Activated CD4-positive, alpha-beta memory T cell treated with anti-CD3 and anti-CD28 coated beads, Interleukin-2, amount 10 ng/mL, durations not matched to agents 7 days and 5 days (primary cell): ENCODE data around the gene DNAJB1. TPM values are rescaled to one million over a fixed set of nuclear protein-coding genes. Genes with fewer than 3 reads are reported as not detected.

Experiments
- CTCF ChIA-PET: fragments of 350-600 bp; sonication (Branson Sonifier 250); formaldehyde crosslinking; loops from one replicate; lab custom pipeline; 2021; ENCODE audit warnings: antibody characterized with exemption, inconsistent platforms; lab: Charles Lee
- POLR2A ChIA-PET: fragments of 350-600 bp; sonication (Branson Sonifier 250); formaldehyde crosslinking; loops from one replicate; lab custom pipeline; 2021; ENCODE audit warnings: antibody characterized with exemption; lab: Charles Lee
- DNase-seq: peaks from one replicate; pipeline ENCODE4 v3.0.0-alpha.2; 2020
- H3K27ac Mint-ChIP-seq: one replicate; pipeline ENCODE4 v1.8.0; 2021; ENCODE audit warnings: mild to moderate bottlenecking, mixed read lengths
- H3K27me3 Mint-ChIP-seq: one replicate; pipeline ENCODE4 v1.8.0; 2021; ENCODE audit warnings: mixed read lengths
- H3K36me3 Mint-ChIP-seq: one replicate; pipeline ENCODE4 v1.8.0; 2021; ENCODE audit warnings: low read depth, mixed read lengths
- H3K4me1 Mint-ChIP-seq: one replicate; pipeline ENCODE4 v1.8.0; 2021; ENCODE audit warnings: mixed read lengths
- H3K4me3 Mint-ChIP-seq: one replicate; pipeline ENCODE4 v1.8.0; 2021; ENCODE audit warnings: mild to moderate bottlenecking, mixed read lengths
- H3K9me3 Mint-ChIP-seq: one replicate; pipeline ENCODE4 v1.8.0; 2021; ENCODE audit warnings: mixed read lengths
- total RNA-seq, 2 experiments: library from RNA; stranded (reverse); gene quantifications; one replicate each; pipeline ENCODE4 v1.2.3, GENCODE V29; 2021

The DNAJB1 gene
- total RNA-seq, 2 experiments from 2014 or later, result 108 to 114 TPM

DNA sequence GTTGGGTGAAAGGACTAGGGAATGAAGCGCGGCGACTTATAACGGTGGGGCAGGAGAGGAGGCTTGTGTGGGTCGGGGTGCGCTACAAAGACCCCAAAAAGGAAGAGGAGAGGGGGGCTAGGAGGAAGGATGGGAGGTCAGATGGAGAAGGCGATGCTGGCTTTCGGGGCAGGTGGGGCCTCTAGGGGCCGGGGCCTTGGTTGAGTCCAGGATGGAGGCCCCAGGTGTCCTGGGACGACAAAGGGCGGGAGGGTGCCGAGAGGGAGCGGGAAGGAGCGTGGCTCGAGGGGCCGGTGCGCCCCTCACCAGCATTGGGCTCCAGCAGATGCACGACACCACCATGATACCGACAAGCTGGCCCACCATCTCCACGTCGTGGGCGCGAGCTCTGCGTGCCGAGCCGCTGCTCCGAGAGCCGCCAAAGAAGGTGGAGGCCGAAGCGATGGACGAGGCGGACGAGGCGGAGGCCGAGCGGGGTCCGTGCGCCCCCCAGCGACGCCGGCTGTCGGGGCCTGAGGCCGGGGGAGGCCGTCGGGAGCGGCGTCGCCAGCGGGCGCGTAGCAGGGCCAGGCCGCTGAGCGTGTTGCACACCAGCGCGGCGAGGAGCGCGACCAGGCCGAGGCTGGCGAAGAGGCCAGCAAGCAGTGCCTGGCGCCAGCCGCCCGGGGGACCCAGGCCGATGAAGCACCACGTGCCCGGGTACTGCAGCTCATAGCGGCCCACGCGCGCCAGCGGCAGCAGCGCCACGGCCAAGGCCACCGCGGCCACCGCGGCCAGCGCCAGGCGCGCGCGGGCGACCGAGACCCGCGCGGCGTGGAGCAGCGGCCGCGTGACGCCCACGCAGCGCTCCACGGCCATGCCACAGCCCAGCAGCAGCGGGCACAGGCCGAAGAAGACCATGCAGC, 44.9 kb downstream of the DNAJB1 start:
- no peak for DNase-seq
- Mint-ChIP-seq H3K4me1 (peaks cover 31% of the 10 kb centered on the region), H3K9me3 (no peaks in the 10 kb centered on the region), H3K4me3 (peak overlapping the region; percentile 24), H3K27me3 (peaks cover 15% of the 10 kb centered on the region), H3K27ac (no peak overlapping the region), H3K36me3 (peaks cover 16% of the 10 kb centered on the region)
- CTCF ChIA-PET, result interaction anchor here (0.8 to 1.8 kb wide), 10 partner anchors 7 to 337 kb away, joined by 3 to 8 read pairs (median 4); partner anchors contain the start of genes ASF1B and GIPC1
- POLR2A ChIA-PET, result interaction anchor here (0.6 to 1.0 kb wide), 2 partner anchors 39 to 342 kb away, joined by 3 read pairs; no protein-coding TSS in a partner anchor

DNA sequence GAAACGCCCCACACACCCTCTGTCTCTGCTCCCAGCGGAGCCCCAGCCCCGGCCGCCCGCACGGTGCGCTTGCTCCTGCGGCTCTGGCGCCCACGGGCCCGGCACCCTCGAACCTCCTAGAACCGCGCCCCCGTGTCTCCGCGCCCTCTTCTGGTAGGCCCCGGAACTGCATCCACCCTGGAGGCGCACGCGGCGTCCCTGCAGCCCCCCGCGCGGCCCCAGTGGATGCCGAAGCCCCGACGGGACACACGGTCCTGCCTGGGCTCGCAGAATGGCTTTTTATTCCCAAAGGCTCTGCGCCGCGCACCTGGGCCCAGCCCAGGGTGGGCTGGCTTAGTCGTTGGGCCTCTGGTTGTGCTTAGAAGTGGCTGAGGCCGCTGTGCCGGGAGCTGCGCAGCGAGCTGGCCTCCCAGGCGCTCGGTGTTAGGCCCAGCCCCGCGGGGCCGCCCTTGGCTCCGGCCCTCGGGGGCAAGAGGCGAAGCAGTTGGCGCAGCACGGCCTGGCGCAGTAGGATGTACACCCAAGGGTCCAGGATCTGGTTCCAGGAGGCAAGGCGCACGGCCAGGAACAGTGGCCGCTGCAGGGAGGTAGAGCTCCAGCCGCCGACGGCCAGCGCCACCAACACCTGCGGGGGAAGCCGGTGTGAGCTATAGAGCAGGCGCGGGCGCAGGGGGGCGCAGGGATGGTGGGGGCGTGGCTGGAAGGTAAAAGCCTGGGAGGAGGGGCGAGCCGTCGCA, 45.8 kb downstream of the DNAJB1 start:
- peaks cover 19% of the 10 kb centered on the region for H3K36me3 Mint-ChIP-seq
- H3K9me3 Mint-ChIP-seq, result no peaks in the 10 kb centered on the region
- no peak overlapping the region for H3K4me3 Mint-ChIP-seq
- no peak overlapping the region for H3K27ac Mint-ChIP-seq
- H3K27me3 Mint-ChIP-seq, result peaks cover 15% of the 10 kb centered on the region
- peaks cover 31% of the 10 kb centered on the region for H3K4me1 Mint-ChIP-seq
- ChIA-PET CTCF (interaction anchor here (0.8 to 1.8 kb wide), 11 partner anchors 8 to 336 kb away, joined by 3 to 8 read pairs (median 3); partner anchors contain the start of genes ASF1B and GIPC1), POLR2A (interaction anchor here (1.0 kb wide), 1 partner anchor 341 kb away, joined by 3 read pairs; no protein-coding TSS in a partner anchor)
- DNase-seq, result peak; percentile 81

DNA sequence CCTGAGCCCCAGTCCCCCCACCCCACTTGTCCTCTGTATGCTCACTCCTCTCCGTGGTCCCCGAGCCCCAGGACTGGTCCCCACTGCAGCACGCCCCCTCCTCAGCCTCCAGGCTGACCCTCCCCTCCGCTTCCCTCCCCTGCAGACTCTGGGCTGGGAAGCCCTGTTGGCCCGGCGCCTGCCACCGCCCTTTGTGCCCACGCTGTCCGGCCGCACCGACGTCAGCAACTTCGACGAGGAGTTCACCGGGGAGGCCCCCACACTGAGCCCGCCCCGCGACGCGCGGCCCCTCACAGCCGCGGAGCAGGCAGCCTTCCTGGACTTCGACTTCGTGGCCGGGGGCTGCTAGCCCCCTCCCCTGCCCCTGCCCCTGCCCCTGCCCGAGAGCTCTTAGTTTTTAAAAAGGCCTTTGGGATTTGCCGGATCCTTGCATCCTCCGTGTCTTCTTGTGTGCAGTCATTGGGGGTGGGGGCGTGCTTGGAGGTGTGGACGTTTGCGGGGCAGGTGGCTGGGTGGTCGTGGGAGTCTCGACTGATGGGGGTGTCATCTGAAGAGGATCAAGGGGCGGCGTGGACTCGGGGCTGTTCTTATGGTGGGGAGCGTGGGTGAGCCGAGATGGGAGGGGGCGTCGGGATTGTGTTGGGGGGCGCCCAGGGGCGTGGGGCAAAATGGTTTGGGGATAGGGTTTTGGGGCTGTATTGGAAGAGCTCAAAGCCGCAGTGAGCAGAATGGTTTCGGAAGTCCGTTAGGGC, 46.6 kb downstream of the DNAJB1 start:
- POLR2A ChIA-PET, result interaction anchor here (1.0 kb wide), 1 partner anchor 340 kb away, joined by 3 read pairs; no protein-coding TSS in a partner anchor
- Mint-ChIP-seq H3K27me3 (peaks cover 15% of the 10 kb centered on the region), H3K4me1 (peaks cover 28% of the 10 kb centered on the region), H3K36me3 (peaks cover 19% of the 10 kb centered on the region), H3K27ac (no peak overlapping the region), H3K4me3 (no peak overlapping the region), H3K9me3 (no peaks in the 10 kb centered on the region)
- CTCF ChIA-PET, result interaction anchor here (0.6 to 1.8 kb wide), 8 partner anchors 13 to 335 kb away, joined by 3 to 8 read pairs (median 4); partner anchors contain the start of gene ASF1B
- DNase-seq, result no peak

DNA sequence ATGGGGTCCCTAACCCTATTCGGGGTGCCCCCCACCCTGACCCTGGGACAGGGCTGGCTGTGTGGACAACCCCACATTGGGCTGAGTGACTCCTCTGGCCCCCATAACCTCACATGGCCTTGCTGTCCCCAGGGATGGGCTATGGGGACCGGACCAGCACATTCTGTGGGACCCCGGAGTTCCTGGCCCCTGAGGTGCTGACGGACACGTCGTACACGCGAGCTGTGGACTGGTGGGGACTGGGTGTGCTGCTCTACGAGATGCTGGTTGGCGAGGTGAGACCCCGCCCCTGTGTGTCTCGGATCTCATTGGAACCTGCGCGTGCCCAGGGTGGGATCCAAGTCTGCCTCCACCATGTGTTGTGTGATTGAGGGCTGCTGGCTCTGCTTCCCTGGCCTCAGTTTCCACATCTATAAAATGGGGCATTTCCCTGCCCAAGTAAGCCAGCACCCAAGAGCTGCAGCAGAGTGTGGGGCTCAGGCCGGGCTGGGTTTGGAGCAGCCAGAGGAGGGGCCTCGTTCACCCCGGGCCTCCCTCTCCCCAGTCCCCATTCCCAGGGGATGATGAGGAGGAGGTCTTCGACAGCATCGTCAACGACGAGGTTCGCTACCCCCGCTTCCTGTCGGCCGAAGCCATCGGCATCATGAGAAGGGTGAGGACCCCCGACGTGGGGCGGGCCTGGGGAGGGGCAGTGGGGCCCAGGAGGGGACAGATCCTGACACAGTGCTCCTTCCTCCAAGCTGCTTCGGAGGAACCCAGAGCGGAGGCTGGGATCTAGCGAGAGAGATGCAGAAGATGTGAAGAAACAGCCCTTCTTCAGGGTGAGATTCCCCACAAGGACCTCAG, 47.9 kb downstream of the DNAJB1 start:
- Mint-ChIP-seq H3K4me1 (peaks cover 15% of the 10 kb centered on the region), H3K4me3 (no peak overlapping the region), H3K27me3 (peaks cover 15% of the 10 kb centered on the region), H3K36me3 (peaks cover 23% of the 10 kb centered on the region), H3K27ac (no peak overlapping the region), H3K9me3 (no peaks in the 10 kb centered on the region)
- CTCF ChIA-PET, result interaction anchor here (1.1 kb wide), 1 partner anchor 17 kb away, joined by 3 read pairs; no protein-coding TSS in a partner anchor
- POLR2A ChIA-PET, result no interaction called here
- no peak for DNase-seq

DNA sequence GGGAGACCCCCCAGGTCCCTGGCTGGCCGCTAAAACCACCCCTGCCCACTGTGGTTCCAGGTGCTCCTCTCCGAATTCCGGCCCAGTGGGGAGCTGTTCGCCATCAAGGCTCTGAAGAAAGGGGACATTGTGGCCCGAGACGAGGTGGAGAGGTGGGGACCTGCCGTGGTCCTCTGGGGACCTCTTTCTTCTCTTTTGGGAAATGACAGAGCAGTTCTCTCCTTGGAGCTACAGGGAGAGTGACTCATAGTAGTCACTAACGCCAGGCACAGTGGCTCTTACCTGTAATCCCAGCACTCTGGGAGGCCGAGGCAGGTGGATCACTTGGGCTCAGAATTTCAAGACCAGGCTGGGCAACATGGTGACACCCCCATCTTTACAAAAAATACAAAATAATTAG, 50.4 kb downstream of the DNAJB1 start:
- H3K4me1 Mint-ChIP-seq, result peaks cover under 1% of the 10 kb centered on the region
- no peaks in the 10 kb centered on the region for H3K9me3 Mint-ChIP-seq
- no peak overlapping the region for H3K4me3 Mint-ChIP-seq
- H3K27me3 Mint-ChIP-seq, result peaks cover 3% of the 10 kb centered on the region
- no peak for DNase-seq
- no peak overlapping the region for H3K27ac Mint-ChIP-seq
- H3K36me3 Mint-ChIP-seq, result peaks cover 42% of the 10 kb centered on the region
- ChIA-PET CTCF (interaction anchor here (1.0 to 2.8 kb wide), 4 partner anchors 12 to 331 kb away, joined by 3 to 11 read pairs (median 4); partner anchors contain the start of gene ASF1B), POLR2A (interaction anchor here (1.3 to 2.0 kb wide), 3 partner anchors 34 to 53 kb away, joined by 3 to 7 read pairs (median 5); no protein-coding TSS in a partner anchor)

DNA sequence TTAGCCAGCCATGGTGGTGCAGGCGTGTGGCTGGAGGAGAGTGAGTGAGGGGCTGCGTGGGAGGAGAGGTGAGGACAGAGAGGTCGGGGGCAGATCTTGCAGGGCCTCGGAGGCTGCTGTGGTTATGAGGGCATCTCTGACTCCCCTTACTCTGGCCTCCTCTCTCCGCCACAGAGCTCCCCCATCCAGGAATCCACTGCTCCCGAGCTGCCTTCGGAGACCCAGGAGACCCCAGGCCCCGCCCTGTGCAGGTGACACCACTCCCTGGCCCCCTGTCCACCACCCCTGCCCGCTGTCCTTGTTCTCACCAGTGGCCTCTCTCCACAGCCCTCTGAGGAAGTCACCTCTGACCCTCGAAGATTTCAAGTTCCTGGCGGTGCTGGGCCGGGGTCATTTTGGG, 50.8 kb downstream of the DNAJB1 start:
- Mint-ChIP-seq H3K4me3 (no peak overlapping the region), H3K4me1 (no peaks in the 10 kb centered on the region), H3K36me3 (peaks cover 46% of the 10 kb centered on the region), H3K27ac (no peak overlapping the region), H3K9me3 (no peaks in the 10 kb centered on the region), H3K27me3 (no peaks in the 10 kb centered on the region)
- POLR2A ChIA-PET, result interaction anchor here (1.0 to 2.0 kb wide), 4 partner anchors 11 to 35 kb away, joined by 3 to 7 read pairs (median 4); no protein-coding TSS in a partner anchor
- CTCF ChIA-PET, result interaction anchor here (1.0 to 2.8 kb wide), 4 partner anchors 13 to 330 kb away, joined by 3 to 11 read pairs (median 4); partner anchors contain the start of gene ASF1B
- no peak for DNase-seq

Other genes starting within 250 kb of the DNAJB1 start
- 100 to 1,000 TPM; 293 to 299 TPM for gene ADGRE5, start 137.0 kb downstream of the DNAJB1 start, total RNA-seq
- gene DDX39A, start 99.1 kb downstream of the DNAJB1 start, total RNA-seq, result 100 to 1,000 TPM; 233 to 234 TPM
- gene PKN1, start 85.1 kb downstream of the DNAJB1 start, total RNA-seq, result 100 to 1,000 TPM; 219 to 232 TPM
- 1 to 10 TPM in 1 of 2 experiments, under 1 TPM in 1; 0.93 to 1.3 TPM for gene PTGER1, start 43.0 kb downstream of the DNAJB1 start, total RNA-seq
- gene GIPC1, start 22.3 kb downstream of the DNAJB1 start, total RNA-seq, result 10 to 100 TPM; 39.8 to 40.0 TPM
- gene TECR, start 11.2 kb upstream of the DNAJB1 start, total RNA-seq, result 100 to 1,000 TPM; 171 to 178 TPM
- 10 to 100 TPM; 91.6 to 93.0 TPM for gene NDUFB7, start 53.7 kb upstream of the DNAJB1 start, total RNA-seq
- not detected for gene CLEC17A, start 64.7 kb upstream of the DNAJB1 start, total RNA-seq
- gene ADGRE3, start 156.4 kb upstream of the DNAJB1 start, total RNA-seq, result not detected
- 10 to 100 TPM; 11.7 to 12.1 TPM for gene ZNF333, start 171.7 kb upstream of the DNAJB1 start, total RNA-seq